Measurements from ENCODE around the gene IFNG-AS1.

Gene IFNG-AS1

GRCh38 chr12:67993143-67993542 is 3.9 kb downstream of the IFNG-AS1 start:
- no peak for DNase-seq (ENCODE audit: low read depth in 1 of 2, low spot score in 1 of 2)

- no peak for DNase-seq (ENCODE audit: low read depth in 1 of 2, low spot score in 1 of 2)
Observed at GRCh38 chr12:67994046-67994445, 4.8 kb downstream of the IFNG-AS1 start.

GRCh38 chr12:67996347-67996746 is 7.1 kb downstream of the IFNG-AS1 start:
- no peak for DNase-seq (ENCODE audit: low read depth in 1 of 2, low spot score in 1 of 2)

GRCh38 chr12:67998379-67998778 is 9.1 kb downstream of the IFNG-AS1 start:
- DNase-seq (ENCODE audit: low read depth in 1 of 2, low spot score in 1 of 2): no peak

- DNase-seq (ENCODE audit: low read depth in 1 of 2, low spot score in 1 of 2): no peak
Observed at GRCh38 chr12:67999244-67999643, 10.0 kb downstream of the IFNG-AS1 start.

- DNase-seq (ENCODE audit: low read depth in 1 of 2, low spot score in 1 of 2): no peak
Observed at GRCh38 chr12:68001486-68002466, 12.5 kb downstream of the IFNG-AS1 start.

- DNase-seq (ENCODE audit: low read depth in 1 of 2, low spot score in 1 of 2): no peak
Observed at GRCh38 chr12:68003777-68004176, 14.5 kb downstream of the IFNG-AS1 start.

GRCh38 chr12:68007033-68007432 is 17.8 kb downstream of the IFNG-AS1 start:
- no peak for DNase-seq (ENCODE audit: low read depth in 1 of 2, low spot score in 1 of 2)

- DNase-seq (ENCODE audit: low read depth in 1 of 2, low spot score in 1 of 2): no peak
Observed at GRCh38 chr12:68007466-68007865, 18.2 kb downstream of the IFNG-AS1 start.

GRCh38 chr12:68011206-68011881 is 22.1 kb downstream of the IFNG-AS1 start:
- no peak for DNase-seq (ENCODE audit: low read depth in 1 of 2, low spot score in 1 of 2)

- DNase-seq (ENCODE audit: low read depth in 1 of 2, low spot score in 1 of 2): no peak
Observed at GRCh38 chr12:68011882-68012207, 22.6 kb downstream of the IFNG-AS1 start.

- DNase-seq (ENCODE audit: low read depth in 1 of 2, low spot score in 1 of 2): no peak
Observed at GRCh38 chr12:68012712-68013111, 23.5 kb downstream of the IFNG-AS1 start.

GRCh38 chr12:68013181-68013580 is 23.9 kb downstream of the IFNG-AS1 start:
- no peak for DNase-seq (ENCODE audit: low read depth in 1 of 2, low spot score in 1 of 2)

- DNase-seq (ENCODE audit: low read depth in 1 of 2, low spot score in 1 of 2): no peak
Observed at GRCh38 chr12:68016136-68016535, 26.9 kb downstream of the IFNG-AS1 start.

- DNase-seq (ENCODE audit: low read depth in 1 of 2, low spot score in 1 of 2): no peak
Observed at GRCh38 chr12:68018315-68018714, 29.1 kb downstream of the IFNG-AS1 start.

- DNase-seq (ENCODE audit: low read depth in 1 of 2, low spot score in 1 of 2): no peak
Observed at GRCh38 chr12:68020049-68020448, 30.8 kb downstream of the IFNG-AS1 start.

GRCh38 chr12:68020699-68021098 is 31.5 kb downstream of the IFNG-AS1 start:
- no peak for DNase-seq (ENCODE audit: low read depth in 1 of 2, low spot score in 1 of 2)

- no peak for DNase-seq (ENCODE audit: low read depth in 1 of 2, low spot score in 1 of 2)
Observed at GRCh38 chr12:68028647-68029046, 39.4 kb downstream of the IFNG-AS1 start.

GRCh38 chr12:68030248-68030647 is 41.0 kb downstream of the IFNG-AS1 start:
- DNase-seq (ENCODE audit: low read depth in 1 of 2, low spot score in 1 of 2): no peak

- no peak for DNase-seq (ENCODE audit: low read depth in 1 of 2, low spot score in 1 of 2)
Observed at GRCh38 chr12:68031174-68031573, 41.9 kb downstream of the IFNG-AS1 start.

- no peak for DNase-seq (ENCODE audit: low read depth in 1 of 2, low spot score in 1 of 2)
Observed at GRCh38 chr12:68031881-68032739, 42.9 kb downstream of the IFNG-AS1 start.

Measured in activated T-helper 1 cell treated with anti-CD3 and anti-CD28 coated beads, Interleukin-2, amount 50 U/mL, for 16 hours (primary cell).